Esophagus muscularis mucosa (tissue), 4 donors: Measurements from ENCODE around the gene ERCC6L2.

Source experiments
- CTCF ChIP-seq, 3 experiments: fragments of 200-600 bp in 2 of 3; fragments of 450-650 bp in 1 of 3; sonication (generic) in 2 of 3; IDR thresholded peaks; one replicate each; pipeline ENCODE4 v1.5.1; 2017 to 2019; ENCODE audit warnings: antibody characterized with exemption in 3 of 3, mild to moderate bottlenecking in 2 of 3, moderate library complexity in 1 of 3
- EP300 ChIP-seq: sonication (generic); formaldehyde crosslinking; IDR thresholded peaks from one replicate; pipeline ENCODE4 v1.6.1; 2017; ENCODE audit warnings: antibody characterized with exemption
- POLR2A ChIP-seq: fragments of 450-650 bp; IDR thresholded peaks from one replicate; pipeline ENCODE4 v1.6.1; 2017; ENCODE audit warnings: antibody characterized with exemption, moderate library complexity, mild to moderate bottlenecking, low read depth
- POLR2AphosphoS5 ChIP-seq, 2 donors: sonication (generic); formaldehyde crosslinking; IDR thresholded peaks; one replicate each; pipeline ENCODE4 v1.6.1; 2017; ENCODE audit warnings: antibody characterized with exemption in 2 of 2

GRCh38 chr9:95830768-95831167 lies 44.7 kb upstream of the ERCC6L2 start:
- TF ChIP-seq POLR2A: no peak
- TF ChIP-seq CTCF (IDR thresholded peaks at IDR 0.05): no peak
- no peak for TF ChIP-seq EP300
- no peak for TF ChIP-seq POLR2AphosphoS5 (IDR thresholded peaks at IDR 0.05)
